HCT116 (cell line): ENCODE data around the gene TRMT11. TPM values are rescaled to one million over a fixed set of nuclear protein-coding genes. Genes with fewer than 3 reads are reported as not detected.

Experiments used
- ATAC-seq: fragments of 200-7000 bp; cut with Tn5 transposase; 2 replicates; pipeline ENCODE4 v1.9.1; 2020; ENCODE audit warnings: mild to moderate bottlenecking, moderate library complexity
- BruUV-seq: library from RNA; stranded (reverse); fragments of 400-500 nt; replicated peaks from 2 replicates; lab custom pipeline; 2021; lab: Mats Ljungman, UMichigan
- CTCF ChIA-PET: fragments of 300-600 bp; sonication (Branson Sonifier 250); formaldehyde crosslinking; loops from one replicate; lab custom pipeline; 2021; ENCODE audit warnings: antibody characterized with exemption; lab: Charles Lee
- POLR2A ChIA-PET: fragments of 300-600, 350-600 bp; sonication (Branson Sonifier 250); formaldehyde crosslinking; loops from one replicate; lab custom pipeline; 2021; ENCODE audit warnings: antibody characterized with exemption; lab: Charles Lee
- RAD21 ChIA-PET, 2 experiments: fragments of 300-600 bp; sonication (Branson Sonifier 250); formaldehyde crosslinking; loops; one replicate each; lab custom pipeline; 2023; ENCODE audit warnings: low total read pairs in 2 of 2; ENCODE audit not compliant: uncharacterized antibody in 2 of 2, unreplicated experiment in 2 of 2, low non-redundant PET in 1 of 2; lab: Charles Lee
- DNase-seq: peaks from one replicate; pipeline ENCODE4 v3.0.0-alpha.2; 2010; ENCODE audit warnings: low read depth, low spot score
- H2AFZ ChIP-seq: fragments of 200-600 bp; shearing (Covaris generic), sonication (generic); 2 replicates; pipeline ENCODE4 v1.6.1; 2017; ENCODE audit warnings: low read depth, mixed run types, mixed read lengths, antibody characterized with exemption, low read length; ENCODE audit not compliant: poor library complexity, severe bottlenecking
- H3K27ac ChIP-seq: 2 replicates; pipeline ENCODE4 v1.5.1; 2012; ENCODE audit warnings: low read depth, low read length
- H3K27me3 ChIP-seq: fragments of 200-600 bp; sonication (generic); 2 replicates; pipeline ENCODE4 v1.6.1; 2016; ENCODE audit warnings: mixed run types, low read length, mixed read lengths; ENCODE audit not compliant: insufficient read depth
- H3K36me3 ChIP-seq, 2 experiments: fragments of 200-500 bp in 1 of 2; fragments of 200-600 bp in 1 of 2; sonication (Bioruptor generic) in 1 of 2; sonication (generic) in 1 of 2; 2 replicates each; pipeline versions ENCODE4 v1.5.1 to v1.6.1; 2014 to 2016; ENCODE audit warnings: low read length in 2 of 2, inconsistent platforms in 1 of 2, mixed read lengths in 1 of 2, mixed run types in 1 of 2; ENCODE audit not compliant: insufficient read depth in 2 of 2, control insufficient read depth in 1 of 2
- H3K4me1 ChIP-seq, 2 experiments: fragments of 200-600 bp in 1 of 2; sonication (generic) in 1 of 2; 2 replicates each; pipeline versions ENCODE4 v1.5.1 to v1.6.1; 2012 to 2017; ENCODE audit warnings: low read length in 2 of 2, inconsistent platforms in 1 of 2, mild to moderate bottlenecking in 1 of 2, mixed read lengths in 1 of 2, mixed run types in 1 of 2, moderate library complexity in 1 of 2; ENCODE audit not compliant: insufficient read depth in 2 of 2, control insufficient read depth in 1 of 2
- H3K4me2 ChIP-seq: fragments of 200-600 bp; sonication (generic); 2 replicates; pipeline ENCODE4 v1.6.1; 2017; ENCODE audit warnings: mixed run types, low read length, mixed read lengths
- H3K4me3 ChIP-seq, 2 experiments: fragments of 200-600 bp in 1 of 2; sonication (generic) in 1 of 2; replicated peaks in 1 of 2; 2 replicates each; pipeline ENCODE4 v1.5.1; 2011 to 2016; ENCODE audit warnings: low read length in 2 of 2, control low read depth in 1 of 2, low read depth in 1 of 2, mild to moderate bottlenecking in 1 of 2, mixed read lengths in 1 of 2, mixed run types in 1 of 2
- H3K79me2 ChIP-seq: fragments of 200-600 bp; sonication (generic); 2 replicates; pipeline ENCODE4 v1.6.1; 2017; ENCODE audit warnings: mild to moderate bottlenecking, mixed run types, low read length, moderate library complexity, mixed read lengths; ENCODE audit not compliant: insufficient read depth
- H3K9ac ChIP-seq: fragments of 200-600 bp; sonication (generic); 2 replicates; pipeline ENCODE4 v1.6.1; 2016; ENCODE audit warnings: low read length, mixed read lengths
- H3K9me2 ChIP-seq: fragments of 200-600 bp; sonication (generic), shearing (Covaris generic); 2 replicates; pipeline ENCODE4 v1.6.1; 2017; ENCODE audit warnings: mixed run types, mild to moderate bottlenecking, moderate library complexity; ENCODE audit not compliant: insufficient read depth
- H3K9me3 ChIP-seq, 2 experiments: fragments of 200-500 bp in 1 of 2; fragments of 200-600 bp in 1 of 2; sonication (Bioruptor generic) in 1 of 2; sonication (generic) in 1 of 2; 2 replicates each; pipeline ENCODE4 v1.6.1; 2014 to 2017; ENCODE audit warnings: low read length in 2 of 2, mixed read lengths in 2 of 2, inconsistent platforms in 1 of 2, low read depth in 1 of 2, mild to moderate bottlenecking in 1 of 2, mixed run types in 1 of 2, moderate library complexity in 1 of 2; ENCODE audit not compliant: control insufficient read depth in 1 of 2, insufficient read depth in 1 of 2
- H4K20me1 ChIP-seq: fragments of 200-600 bp; sonication (generic), shearing (Covaris generic); 2 replicates; pipeline ENCODE4 v1.6.1; 2017; ENCODE audit warnings: mixed run types, mild to moderate bottlenecking, moderate library complexity; ENCODE audit not compliant: insufficient read depth
- EGR1 ChIP-seq: IDR thresholded peaks from 2 replicates; pipeline ENCODE4 v1.6.1; 2012; ENCODE audit warnings: low read depth
- EZH2 ChIP-seq: fragments of 200-600 bp; sonication (generic); IDR thresholded peaks from 2 replicates; pipeline ENCODE4 v1.6.1; 2017; ENCODE audit warnings: antibody characterized with exemption, mixed run types
- EZH2phosphoT487 ChIP-seq: fragments of 200-600 bp; IDR thresholded peaks from 2 replicates; pipeline ENCODE4 v1.6.1; 2018; ENCODE audit warnings: antibody characterized with exemption, borderline replicate concordance
- POLR2A ChIP-seq: IDR thresholded peaks from 2 replicates; pipeline ENCODE4 v1.7.0; 2011; ENCODE audit warnings: borderline replicate concordance; ENCODE audit not compliant: insufficient read depth, insufficient read length; ENCODE audit errors: extremely low read depth
- POLR2AphosphoS5 ChIP-seq: IDR thresholded peaks from 2 replicates; pipeline ENCODE4 v1.6.1; 2011; ENCODE audit warnings: mild to moderate bottlenecking, low read depth, low read length, moderate library complexity
- RAD21 ChIP-seq: IDR thresholded peaks from 2 replicates; pipeline ENCODE4 v1.6.1; 2012; ENCODE audit warnings: low read depth, mild to moderate bottlenecking
- SP1 ChIP-seq: IDR thresholded peaks from 2 replicates; pipeline ENCODE4 v1.6.1; 2012; ENCODE audit warnings: low read depth
- SRF ChIP-seq: IDR thresholded peaks from 2 replicates; pipeline ENCODE4 v1.6.1; 2012; ENCODE audit warnings: low read depth
- TCF7L2 ChIP-seq: IDR thresholded peaks from 2 replicates; pipeline ENCODE4 v1.7.0; 2011; ENCODE audit warnings: borderline replicate concordance, inconsistent platforms; ENCODE audit not compliant: insufficient read depth, insufficient read length; ENCODE audit errors: extremely low read depth
- YY1 ChIP-seq: IDR thresholded peaks from 2 replicates; pipeline ENCODE4 v1.6.1; 2011; ENCODE audit warnings: low read length, low read depth, moderate library complexity, mild to moderate bottlenecking; ENCODE audit not compliant: insufficient replicate concordance; ENCODE audit errors: extremely low read depth
- ZNF274 ChIP-seq: fragments of 200-500 bp; sonication (Bioruptor generic); IDR thresholded peaks from 2 replicates; pipeline ENCODE4 v1.6.1; 2014; ENCODE audit warnings: mild to moderate bottlenecking, low read depth, low read length, inconsistent platforms
- intact Hi-C: fragments of 100-400 bp; cut with micrococcal nuclease; formaldehyde crosslinking; loops from 2 replicates; pipeline ENCODE4 v1.10.0; 2022
- total RNA-seq: library from RNA; stranded (reverse); gene quantifications from one replicate; pipeline ENCODE4 v1.2.1, GENCODE V29; 2021; ENCODE audit not compliant: unreplicated experiment
- TF ChIP-seq, protein P1 (sequence below): IDR thresholded peaks from 2 replicates; pipeline ENCODE4 v1.6.1; 2011; ENCODE audit warnings: mild to moderate bottlenecking, low read length, moderate library complexity; ENCODE audit not compliant: insufficient replicate concordance; ENCODE audit errors: extremely low read depth
- TF ChIP-seq, protein P2 (sequence below): IDR thresholded peaks from 2 replicates; pipeline ENCODE4 v1.6.1; 2012
- TF ChIP-seq, protein P3 (sequence below): IDR thresholded peaks from 2 replicates; pipeline ENCODE4 v1.6.1; 2012; ENCODE audit warnings: low read depth

TRMT11 gene
- total RNA-seq, 1 experiment from 2014 or later = 41.8 TPM

DNA sequence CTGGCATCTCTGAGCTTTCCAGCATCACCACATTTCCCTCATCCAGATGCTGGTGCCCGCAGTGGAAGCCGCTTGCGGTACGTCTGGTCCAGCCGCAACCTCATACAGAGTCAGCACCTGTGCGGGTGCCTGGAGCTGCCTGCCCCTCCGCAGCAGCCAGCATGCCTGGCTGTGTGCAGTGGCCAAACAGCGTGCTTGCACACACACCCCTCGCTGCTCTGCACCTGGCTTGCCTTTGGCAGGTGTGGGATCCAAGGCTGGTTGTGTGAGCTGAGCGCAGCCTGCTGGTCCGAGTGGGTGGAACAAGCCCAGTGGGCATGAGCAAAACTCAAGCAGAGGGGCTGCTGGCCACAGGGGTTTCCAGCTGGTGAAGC is 32.9 kb upstream of the TRMT11 start:
- RAD21 ChIA-PET = no interaction called here
- intact Hi-C loops = loop anchor here (1.0 kb wide), 1 partner anchor 95 kb away; no protein-coding TSS in a partner anchor
- Histone ChIP-seq H3K27ac (no peak overlapping the region), H3K9ac (no peak overlapping the region), H3K9me3 (no peaks in the 10 kb centered on the region), H4K20me1 (no peaks in the 10 kb centered on the region), H3K27me3 (no peaks in the 10 kb centered on the region), H3K79me2 (peaks cover 4% of the 10 kb centered on the region), H3K4me2 (no peak overlapping the region), H3K36me3 (no peaks in the 10 kb centered on the region), H3K4me3 (no peak overlapping the region), H2AFZ (no peak overlapping the region), H3K4me1 (peaks cover 10 to 17% of the 10 kb centered on the region in 2 experiments; a peak in 3 of 4 replicates), H3K9me2 (no peaks in the 10 kb centered on the region)
- CTCF ChIA-PET = interaction anchor here (1.2 to 1.9 kb wide), 4 partner anchors 13 to 163 kb away, joined by 3 to 10 read pairs (median 4); partner anchors contain the start of gene NCOA7
- BruUV-seq = no TSS peak
- ATAC-seq = no peak
- POLR2A ChIA-PET = no interaction called here
- no peak for DNase-seq
- peak; percentile 31; the same call in 1 of the 2 replicates for TF ChIP-seq RAD21
- TF ChIP-seq POLR2AphosphoS5 = no peak

- Histone ChIP-seq H3K4me1 (peaks cover 10 to 17% of the 10 kb centered on the region in 2 experiments; a peak in 3 of 4 replicates), H3K27me3 (no peaks in the 10 kb centered on the region), H3K36me3 (no peaks in the 10 kb centered on the region), H3K9me2 (no peaks in the 10 kb centered on the region), H4K20me1 (no peaks in the 10 kb centered on the region), H3K4me2 (no peak overlapping the region), H3K79me2 (peaks cover 4% of the 10 kb centered on the region), H3K27ac (no peak overlapping the region), H3K4me3 (no peak overlapping the region), H3K9me3 (no peaks in the 10 kb centered on the region), H3K9ac (no peak overlapping the region), H2AFZ (peak overlapping the region; percentile 66)
- no peak for ATAC-seq
- no peak for DNase-seq
- intact Hi-C loops = no loop called here
- CTCF ChIA-PET = no interaction called here
- RAD21 ChIA-PET = no interaction called here
- POLR2A ChIA-PET = no interaction called here
- no TSS peak for BruUV-seq
- no peak for TF ChIP-seq EGR1
- no peak for TF ChIP-seq SP1
- no peak for TF ChIP-seq YY1
- no peak for TF ChIP-seq POLR2A
- no peak for TF ChIP-seq SRF
- no peak for TF ChIP-seq EZH2
- TF ChIP-seq, protein P1, sequence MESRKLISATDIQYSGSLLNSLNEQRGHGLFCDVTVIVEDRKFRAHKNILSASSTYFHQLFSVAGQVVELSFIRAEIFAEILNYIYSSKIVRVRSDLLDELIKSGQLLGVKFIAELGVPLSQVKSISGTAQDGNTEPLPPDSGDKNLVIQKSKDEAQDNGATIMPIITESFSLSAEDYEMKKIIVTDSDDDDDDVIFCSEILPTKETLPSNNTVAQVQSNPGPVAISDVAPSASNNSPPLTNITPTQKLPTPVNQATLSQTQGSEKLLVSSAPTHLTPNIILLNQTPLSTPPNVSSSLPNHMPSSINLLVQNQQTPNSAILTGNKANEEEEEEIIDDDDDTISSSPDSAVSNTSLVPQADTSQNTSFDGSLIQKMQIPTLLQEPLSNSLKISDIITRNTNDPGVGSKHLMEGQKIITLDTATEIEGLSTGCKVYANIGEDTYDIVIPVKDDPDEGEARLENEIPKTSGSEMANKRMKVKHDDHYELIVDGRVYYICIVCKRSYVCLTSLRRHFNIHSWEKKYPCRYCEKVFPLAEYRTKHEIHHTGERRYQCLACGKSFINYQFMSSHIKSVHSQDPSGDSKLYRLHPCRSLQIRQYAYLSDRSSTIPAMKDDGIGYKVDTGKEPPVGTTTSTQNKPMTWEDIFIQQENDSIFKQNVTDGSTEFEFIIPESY = no peak
- TF ChIP-seq, protein P2, sequence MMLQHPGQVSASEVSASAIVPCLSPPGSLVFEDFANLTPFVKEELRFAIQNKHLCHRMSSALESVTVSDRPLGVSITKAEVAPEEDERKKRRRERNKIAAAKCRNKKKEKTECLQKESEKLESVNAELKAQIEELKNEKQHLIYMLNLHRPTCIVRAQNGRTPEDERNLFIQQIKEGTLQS = no peak
- no peak for TF ChIP-seq TCF7L2
- TF ChIP-seq EZH2phosphoT487 = no peak
- no peak for TF ChIP-seq RAD21
- TF ChIP-seq, protein P3, sequence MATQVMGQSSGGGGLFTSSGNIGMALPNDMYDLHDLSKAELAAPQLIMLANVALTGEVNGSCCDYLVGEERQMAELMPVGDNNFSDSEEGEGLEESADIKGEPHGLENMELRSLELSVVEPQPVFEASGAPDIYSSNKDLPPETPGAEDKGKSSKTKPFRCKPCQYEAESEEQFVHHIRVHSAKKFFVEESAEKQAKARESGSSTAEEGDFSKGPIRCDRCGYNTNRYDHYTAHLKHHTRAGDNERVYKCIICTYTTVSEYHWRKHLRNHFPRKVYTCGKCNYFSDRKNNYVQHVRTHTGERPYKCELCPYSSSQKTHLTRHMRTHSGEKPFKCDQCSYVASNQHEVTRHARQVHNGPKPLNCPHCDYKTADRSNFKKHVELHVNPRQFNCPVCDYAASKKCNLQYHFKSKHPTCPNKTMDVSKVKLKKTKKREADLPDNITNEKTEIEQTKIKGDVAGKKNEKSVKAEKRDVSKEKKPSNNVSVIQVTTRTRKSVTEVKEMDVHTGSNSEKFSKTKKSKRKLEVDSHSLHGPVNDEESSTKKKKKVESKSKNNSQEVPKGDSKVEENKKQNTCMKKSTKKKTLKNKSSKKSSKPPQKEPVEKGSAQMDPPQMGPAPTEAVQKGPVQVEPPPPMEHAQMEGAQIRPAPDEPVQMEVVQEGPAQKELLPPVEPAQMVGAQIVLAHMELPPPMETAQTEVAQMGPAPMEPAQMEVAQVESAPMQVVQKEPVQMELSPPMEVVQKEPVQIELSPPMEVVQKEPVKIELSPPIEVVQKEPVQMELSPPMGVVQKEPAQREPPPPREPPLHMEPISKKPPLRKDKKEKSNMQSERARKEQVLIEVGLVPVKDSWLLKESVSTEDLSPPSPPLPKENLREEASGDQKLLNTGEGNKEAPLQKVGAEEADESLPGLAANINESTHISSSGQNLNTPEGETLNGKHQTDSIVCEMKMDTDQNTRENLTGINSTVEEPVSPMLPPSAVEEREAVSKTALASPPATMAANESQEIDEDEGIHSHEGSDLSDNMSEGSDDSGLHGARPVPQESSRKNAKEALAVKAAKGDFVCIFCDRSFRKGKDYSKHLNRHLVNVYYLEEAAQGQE = no peak
- TF ChIP-seq ZNF274 = no peak
Observed at GRCh38 chr6:125954735-125955339, 31.5 kb upstream of the TRMT11 start.
